Tibial nerve (tissue), 4 donors: ENCODE data around the gene SRSF7. TPM values are rescaled to one million over a fixed set of nuclear protein-coding genes. Genes with fewer than 3 reads are reported as not detected.
"Not testable (repeated sequence)": the region's sequence is repeated elsewhere in the genome, so short reads cannot be mapped to it uniquely, and the experiment has no call there.

Experiments
- DNase-seq, 2 donors: peaks; one replicate each; pipeline ENCODE4 v3.0.0-alpha.2; 2019; ENCODE audit warnings: low spot score in 2 of 2
- H3K27ac ChIP-seq, 4 donors: fragments of 200-600 bp; sonication (generic) in 3 of 4; one replicate each; pipeline ENCODE4 v1.5.1; 2017 to 2019; ENCODE audit warnings: mild to moderate bottlenecking in 1 of 4
- H3K27me3 ChIP-seq, 2 donors: fragments of 200-600 bp; sonication (generic) in 1 of 2; one replicate each; pipeline versions ENCODE4 v1.5.1 to v1.6.0; 2017 to 2019
- H3K36me3 ChIP-seq, 3 donors: fragments of 200-600 bp; sonication (generic); one replicate each; pipeline ENCODE4 v1.5.1; 2018 to 2019
- H3K4me1 ChIP-seq, 4 donors: fragments of 200-600 bp; sonication (generic) in 3 of 4; one replicate each; pipeline ENCODE4 v1.5.1; 2017 to 2019
- H3K4me3 ChIP-seq, 4 donors: fragments of 200-600 bp; sonication (generic) in 3 of 4; one replicate each; pipeline ENCODE4 v1.5.1; 2017 to 2019; ENCODE audit warnings: mild to moderate bottlenecking in 1 of 4, moderate library complexity in 1 of 4
- H3K9me3 ChIP-seq, 4 donors: fragments of 200-600 bp; sonication (generic) in 3 of 4; one replicate each; pipeline ENCODE4 v1.5.1; 2017 to 2019
- EP300 ChIP-seq, 2 donors: sonication (generic); formaldehyde crosslinking; IDR thresholded peaks; one replicate each; pipeline ENCODE4 v1.6.1; 2017; ENCODE audit warnings: antibody characterized with exemption in 2 of 2, mild to moderate bottlenecking in 1 of 2
- POLR2A ChIP-seq, 2 donors: fragments of 450-650 bp; IDR thresholded peaks; one replicate each; pipeline ENCODE4 v1.6.1; 2017; ENCODE audit warnings: antibody characterized with exemption in 2 of 2, mild to moderate bottlenecking in 2 of 2, moderate library complexity in 2 of 2
- WGBS, 2 donors: methylation state at CpG; one replicate each; pipeline ENCODE4 v1.1.5; 2018; 5-methylcytosine and 5-hydroxymethylcytosine counted together
- total RNA-seq, 4 donors: library from RNA; depleted of rRNA; stranded (reverse); fragments of >200 nt; gene quantifications; one replicate each; pipeline ENCODE4 v1.1.0, GENCODE V29; 2016
- TF ChIP-seq, protein P1 (sequence below), 5 experiments: fragments of 200-600 bp in 3 of 5; fragments of 450-650 bp in 2 of 5; sonication (generic) in 3 of 5; IDR thresholded peaks; one replicate each; pipeline ENCODE4 v1.5.1; 2016 to 2019; ENCODE audit warnings: antibody characterized with exemption in 5 of 5, mild to moderate bottlenecking in 3 of 5, moderate library complexity in 2 of 5

Gene SRSF7
- total RNA-seq = 10 to 100 TPM; 62.6 to 85.5 (median 80.9) TPM

GRCh38 chr2:38750891-38751595 is at the start of gene SRSF7:
SRSF7 (minus strand) TSS chr2:38751361; CDS start chr2:38751256, 105 bp downstream.
- DNase-seq = peak; percentile 97
- H3K4me1 ChIP-seq = peaks cover 0 to 65% (median 21%) of the 10 kb centered on the region in 4 donors
- no peaks in the 10 kb centered on the region for H3K9me3 ChIP-seq
- peaks cover 0 to 31% (median 22%) of the 10 kb centered on the region in 3 donors for H3K36me3 ChIP-seq
- TF ChIP-seq POLR2A (IDR thresholded peaks at IDR 0.05) (peak; percentile 100), EP300 (IDR thresholded peaks at IDR 0.05) (peak; percentile 76 to 100)
- TF ChIP-seq, protein P1, sequence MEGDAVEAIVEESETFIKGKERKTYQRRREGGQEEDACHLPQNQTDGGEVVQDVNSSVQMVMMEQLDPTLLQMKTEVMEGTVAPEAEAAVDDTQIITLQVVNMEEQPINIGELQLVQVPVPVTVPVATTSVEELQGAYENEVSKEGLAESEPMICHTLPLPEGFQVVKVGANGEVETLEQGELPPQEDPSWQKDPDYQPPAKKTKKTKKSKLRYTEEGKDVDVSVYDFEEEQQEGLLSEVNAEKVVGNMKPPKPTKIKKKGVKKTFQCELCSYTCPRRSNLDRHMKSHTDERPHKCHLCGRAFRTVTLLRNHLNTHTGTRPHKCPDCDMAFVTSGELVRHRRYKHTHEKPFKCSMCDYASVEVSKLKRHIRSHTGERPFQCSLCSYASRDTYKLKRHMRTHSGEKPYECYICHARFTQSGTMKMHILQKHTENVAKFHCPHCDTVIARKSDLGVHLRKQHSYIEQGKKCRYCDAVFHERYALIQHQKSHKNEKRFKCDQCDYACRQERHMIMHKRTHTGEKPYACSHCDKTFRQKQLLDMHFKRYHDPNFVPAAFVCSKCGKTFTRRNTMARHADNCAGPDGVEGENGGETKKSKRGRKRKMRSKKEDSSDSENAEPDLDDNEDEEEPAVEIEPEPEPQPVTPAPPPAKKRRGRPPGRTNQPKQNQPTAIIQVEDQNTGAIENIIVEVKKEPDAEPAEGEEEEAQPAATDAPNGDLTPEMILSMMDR (IDR thresholded peaks at IDR 0.05) = peak in 2 of 5 experiments; percentile 47 to 65
- peak within 1 kb of the TSS; percentile 97 to 100 (median 98) for H3K27ac ChIP-seq
- no peaks in the 10 kb centered on the region for H3K27me3 ChIP-seq
- 0% methylated on average over 55 to 68 of the region's 68 CpGs for WGBS, 2 donors
- peak within 1 kb of the TSS; percentile 74 to 95 (median 90) for H3K4me3 ChIP-seq

DNA sequence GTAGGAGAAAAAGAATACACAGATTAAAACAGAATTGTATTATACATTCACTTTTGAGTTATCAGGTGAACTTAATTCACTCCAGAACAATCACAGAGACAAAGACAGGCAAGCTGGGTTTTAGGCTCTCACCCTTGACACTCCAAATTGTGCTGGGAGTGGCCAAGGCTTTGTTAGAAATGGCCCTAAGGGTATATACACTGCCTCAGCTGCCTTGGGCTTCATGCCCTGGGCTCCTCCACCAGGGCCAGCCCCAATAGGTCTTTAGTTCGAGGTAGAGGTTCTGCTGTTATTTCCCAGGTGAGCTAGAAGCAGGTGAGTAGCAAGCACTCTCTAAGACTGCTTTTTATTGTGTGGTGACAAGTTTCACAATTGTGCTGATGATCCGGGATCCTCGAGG is 46.8 kb upstream of the SRSF7 start:
- TF ChIP-seq POLR2A (IDR thresholded peaks at IDR 0.05) = no peak
- TF ChIP-seq, protein P1 (IDR thresholded peaks at IDR 0.05) = no peak
- no peak for TF ChIP-seq EP300 (IDR thresholded peaks at IDR 0.05)
- H3K27me3 ChIP-seq = no peaks in the 10 kb centered on the region
- no peak for DNase-seq
- H3K4me3 ChIP-seq = no peak overlapping the region
- 78 to 87% methylated on average over 3 of the region's 3 CpGs for WGBS, 2 donors
- H3K9me3 ChIP-seq = no peaks in the 10 kb centered on the region
- no peak overlapping the region for H3K27ac ChIP-seq
- H3K4me1 ChIP-seq = no peaks in the 10 kb centered on the region
- peaks cover 0 to 55% (median 0%) of the 10 kb centered on the region in 3 donors for H3K36me3 ChIP-seq

DNA sequence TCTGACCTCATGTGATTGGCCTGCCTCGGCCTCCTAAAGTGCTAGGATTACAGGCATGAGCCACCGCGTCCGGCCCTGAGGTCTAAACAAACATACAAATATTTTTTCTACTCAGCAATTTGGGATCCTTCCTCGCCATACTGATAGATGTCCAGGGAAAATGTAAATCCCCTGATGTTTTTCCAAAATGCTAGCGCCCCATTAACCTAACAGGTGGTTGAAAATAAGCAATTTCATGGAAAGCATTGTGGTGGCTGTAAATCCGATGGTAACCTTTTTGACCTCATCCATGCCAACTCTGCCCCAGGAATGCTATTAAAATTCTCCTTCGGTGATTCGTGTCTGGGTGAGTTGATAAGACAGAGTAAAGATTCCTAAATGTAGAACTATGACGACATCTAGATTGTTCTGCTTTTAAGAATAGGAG is 46.1 kb upstream of the SRSF7 start:
- H3K27ac ChIP-seq = no peak overlapping the region
- no peaks in the 10 kb centered on the region for H3K4me1 ChIP-seq
- peaks cover 0 to 48% (median 0%) of the 10 kb centered on the region in 3 donors for H3K36me3 ChIP-seq
- H3K9me3 ChIP-seq = no peaks in the 10 kb centered on the region
- no peak for DNase-seq
- WGBS, 2 donors = 70 to 72% methylated on average over 10 of the region's 10 CpGs
- no peaks in the 10 kb centered on the region for H3K27me3 ChIP-seq
- no peak for TF ChIP-seq EP300 (IDR thresholded peaks at IDR 0.05)
- no peak for TF ChIP-seq POLR2A (IDR thresholded peaks at IDR 0.05)
- TF ChIP-seq, protein P1 (IDR thresholded peaks at IDR 0.05) = no peak
- H3K4me3 ChIP-seq = no peak overlapping the region

GRCh38 chr2:38795016-38795415 is 43.9 kb upstream of the SRSF7 start:
- H3K27me3 ChIP-seq, H3K9me3 ChIP-seq, H3K4me3 ChIP-seq, H3K27ac ChIP-seq, H3K4me1 ChIP-seq, DNase-seq: not testable (repeated sequence)
- 92 to 93% methylated on average over 7 of the region's 7 CpGs for WGBS, 2 donors
- H3K36me3 ChIP-seq = peaks cover 0 to 26% (median 0%) of the 10 kb centered on the region in 3 donors

DNA sequence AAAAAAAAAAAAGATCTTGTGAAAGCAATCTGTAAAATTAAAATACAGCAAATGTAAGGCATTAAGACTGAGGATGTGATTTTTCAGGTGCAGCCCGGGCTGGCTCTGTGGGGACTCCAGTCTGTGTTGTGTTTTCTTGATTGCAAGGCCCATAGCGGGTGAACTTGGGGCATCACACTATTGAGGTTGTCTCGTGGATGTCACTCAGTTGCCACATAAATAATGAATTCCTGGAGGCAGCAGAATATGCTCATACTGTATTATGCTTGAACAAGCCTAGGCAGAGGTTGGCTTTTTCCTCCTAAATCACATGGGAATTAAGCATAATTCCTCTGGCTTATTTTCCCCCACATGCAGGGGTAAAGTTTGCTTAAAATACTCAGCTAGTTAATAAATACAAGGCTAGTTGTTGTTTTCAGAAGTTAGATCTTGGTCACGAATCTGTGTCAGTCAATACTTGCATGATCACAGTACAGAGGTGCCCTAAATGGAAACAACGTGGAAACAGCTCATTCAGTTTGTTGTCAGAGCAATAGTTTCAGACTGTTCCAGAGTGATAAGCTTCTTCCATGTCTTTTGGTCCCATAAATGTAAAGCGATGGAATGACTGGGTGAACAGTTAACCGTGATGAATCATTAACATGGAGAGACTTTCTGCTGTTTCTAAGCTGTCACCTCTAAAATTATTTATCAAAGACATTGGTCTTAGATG is 43.2 kb upstream of the SRSF7 start:
- 78 to 80% methylated on average over 7 of the region's 7 CpGs for WGBS, 2 donors
- no peaks in the 10 kb centered on the region for H3K4me1 ChIP-seq
- H3K36me3 ChIP-seq = peaks cover 0 to 23% (median 0%) of the 10 kb centered on the region in 3 donors
- no peaks in the 10 kb centered on the region for H3K27me3 ChIP-seq
- no peak overlapping the region for H3K4me3 ChIP-seq
- no peaks in the 10 kb centered on the region for H3K9me3 ChIP-seq
- TF ChIP-seq, protein P1 (IDR thresholded peaks at IDR 0.05) = no peak
- TF ChIP-seq POLR2A (IDR thresholded peaks at IDR 0.05) (no peak), EP300 (IDR thresholded peaks at IDR 0.05) (no peak)
- no peak overlapping the region for H3K27ac ChIP-seq
- DNase-seq = no peak
